ENCODE measurements around the gene RGS7. TPM values are rescaled to one million over a fixed set of nuclear protein-coding genes. Genes with fewer than 3 reads are reported as not detected.
"Not testable (repeated sequence)": the region's sequence is repeated elsewhere in the genome, so short reads cannot be mapped to it uniquely, and the experiment has no call there.

Gene RGS7
- total RNA-seq, 1 experiment from 2014 or later: 0.10 TPM

DNA sequence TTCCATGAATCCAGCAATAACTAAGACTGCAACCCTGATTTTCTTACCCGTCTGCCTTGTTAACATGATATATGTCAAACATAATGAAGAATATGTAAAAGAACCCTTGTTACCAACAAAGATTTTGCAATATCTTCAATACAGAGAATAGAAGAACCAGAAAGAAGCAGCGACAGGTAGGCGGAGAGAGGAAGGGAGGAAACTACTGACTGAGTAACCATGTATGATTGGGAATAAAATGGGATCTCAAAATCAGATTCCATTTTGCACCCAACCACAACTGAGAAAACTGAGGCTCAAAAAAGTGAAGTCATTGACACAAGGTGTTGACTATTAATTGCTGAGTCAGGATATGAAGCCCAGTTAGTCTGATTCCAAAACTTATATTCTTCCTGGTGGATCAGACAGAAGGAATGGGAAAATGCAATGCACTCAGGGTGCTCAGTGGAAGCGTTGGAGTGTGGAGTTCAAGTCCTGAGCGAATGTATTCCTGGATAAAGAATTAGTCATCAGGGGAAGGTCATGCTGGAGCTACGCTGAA is 451.7 kb downstream of the RGS7 start:
- no peaks in the 10 kb centered on the region for H3K27me3 ChIP-seq (ENCODE audit: control insufficient read depth, insufficient read depth, low read length)
- in situ Hi-C loops (cut with HindIII; ENCODE audit: low pct_unique_long_range_greater_than_20kb, low sequenced_read_pairs): no loop called here
- CTCF ChIA-PET: no interaction called here
- TF ChIP-seq SIN3A (IDR thresholded peaks at IDR 0.05; ENCODE audit: borderline replicate concordance, insufficient read depth, low read depth, low read length): no peak
- TF ChIP-seq, protein P1, sequence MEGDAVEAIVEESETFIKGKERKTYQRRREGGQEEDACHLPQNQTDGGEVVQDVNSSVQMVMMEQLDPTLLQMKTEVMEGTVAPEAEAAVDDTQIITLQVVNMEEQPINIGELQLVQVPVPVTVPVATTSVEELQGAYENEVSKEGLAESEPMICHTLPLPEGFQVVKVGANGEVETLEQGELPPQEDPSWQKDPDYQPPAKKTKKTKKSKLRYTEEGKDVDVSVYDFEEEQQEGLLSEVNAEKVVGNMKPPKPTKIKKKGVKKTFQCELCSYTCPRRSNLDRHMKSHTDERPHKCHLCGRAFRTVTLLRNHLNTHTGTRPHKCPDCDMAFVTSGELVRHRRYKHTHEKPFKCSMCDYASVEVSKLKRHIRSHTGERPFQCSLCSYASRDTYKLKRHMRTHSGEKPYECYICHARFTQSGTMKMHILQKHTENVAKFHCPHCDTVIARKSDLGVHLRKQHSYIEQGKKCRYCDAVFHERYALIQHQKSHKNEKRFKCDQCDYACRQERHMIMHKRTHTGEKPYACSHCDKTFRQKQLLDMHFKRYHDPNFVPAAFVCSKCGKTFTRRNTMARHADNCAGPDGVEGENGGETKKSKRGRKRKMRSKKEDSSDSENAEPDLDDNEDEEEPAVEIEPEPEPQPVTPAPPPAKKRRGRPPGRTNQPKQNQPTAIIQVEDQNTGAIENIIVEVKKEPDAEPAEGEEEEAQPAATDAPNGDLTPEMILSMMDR (IDR thresholded peaks at IDR 0.05): no peak
- no peak for TF ChIP-seq TCF7L2 (IDR thresholded peaks at IDR 0.05; ENCODE audit: low read depth, low read length)
- TF ChIP-seq POLR2AphosphoS5 (IDR thresholded peaks at IDR 0.05; ENCODE audit: low read depth, low read length): no peak
- TF ChIP-seq, protein P2, sequence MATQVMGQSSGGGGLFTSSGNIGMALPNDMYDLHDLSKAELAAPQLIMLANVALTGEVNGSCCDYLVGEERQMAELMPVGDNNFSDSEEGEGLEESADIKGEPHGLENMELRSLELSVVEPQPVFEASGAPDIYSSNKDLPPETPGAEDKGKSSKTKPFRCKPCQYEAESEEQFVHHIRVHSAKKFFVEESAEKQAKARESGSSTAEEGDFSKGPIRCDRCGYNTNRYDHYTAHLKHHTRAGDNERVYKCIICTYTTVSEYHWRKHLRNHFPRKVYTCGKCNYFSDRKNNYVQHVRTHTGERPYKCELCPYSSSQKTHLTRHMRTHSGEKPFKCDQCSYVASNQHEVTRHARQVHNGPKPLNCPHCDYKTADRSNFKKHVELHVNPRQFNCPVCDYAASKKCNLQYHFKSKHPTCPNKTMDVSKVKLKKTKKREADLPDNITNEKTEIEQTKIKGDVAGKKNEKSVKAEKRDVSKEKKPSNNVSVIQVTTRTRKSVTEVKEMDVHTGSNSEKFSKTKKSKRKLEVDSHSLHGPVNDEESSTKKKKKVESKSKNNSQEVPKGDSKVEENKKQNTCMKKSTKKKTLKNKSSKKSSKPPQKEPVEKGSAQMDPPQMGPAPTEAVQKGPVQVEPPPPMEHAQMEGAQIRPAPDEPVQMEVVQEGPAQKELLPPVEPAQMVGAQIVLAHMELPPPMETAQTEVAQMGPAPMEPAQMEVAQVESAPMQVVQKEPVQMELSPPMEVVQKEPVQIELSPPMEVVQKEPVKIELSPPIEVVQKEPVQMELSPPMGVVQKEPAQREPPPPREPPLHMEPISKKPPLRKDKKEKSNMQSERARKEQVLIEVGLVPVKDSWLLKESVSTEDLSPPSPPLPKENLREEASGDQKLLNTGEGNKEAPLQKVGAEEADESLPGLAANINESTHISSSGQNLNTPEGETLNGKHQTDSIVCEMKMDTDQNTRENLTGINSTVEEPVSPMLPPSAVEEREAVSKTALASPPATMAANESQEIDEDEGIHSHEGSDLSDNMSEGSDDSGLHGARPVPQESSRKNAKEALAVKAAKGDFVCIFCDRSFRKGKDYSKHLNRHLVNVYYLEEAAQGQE (IDR thresholded peaks at IDR 0.05; ENCODE audit: insufficient read depth in 1 of 2, low read depth in 2 of 2, low read length in 1 of 2): no peak
- H3K9me3 ChIP-seq (ENCODE audit: control insufficient read depth, insufficient read depth, low read depth, low read length): no peaks in the 10 kb centered on the region
- no TSS peak for BruUV-seq (replicated peaks)
- POLR2A ChIA-PET: no interaction called here
- H3K36me3 ChIP-seq (ENCODE audit: control insufficient read depth, insufficient read depth, low read length): no peaks in the 10 kb centered on the region
- intact Hi-C loops (cut with micrococcal nuclease; ENCODE audit: unreplicated experiment): no loop called here
- no peaks in the 10 kb centered on the region for H3K4me1 ChIP-seq (ENCODE audit: control insufficient read depth, insufficient read depth, low read length)
- H3K4me3 ChIP-seq (ENCODE audit: low read depth in 2 of 2, low read length in 2 of 2): no peak overlapping the region
- DNase-seq (ENCODE audit: low read depth, low spot score) (no peak), ATAC-seq (no peak)
- no peak overlapping the region for H3K27ac ChIP-seq (ENCODE audit: low read length)

DNA sequence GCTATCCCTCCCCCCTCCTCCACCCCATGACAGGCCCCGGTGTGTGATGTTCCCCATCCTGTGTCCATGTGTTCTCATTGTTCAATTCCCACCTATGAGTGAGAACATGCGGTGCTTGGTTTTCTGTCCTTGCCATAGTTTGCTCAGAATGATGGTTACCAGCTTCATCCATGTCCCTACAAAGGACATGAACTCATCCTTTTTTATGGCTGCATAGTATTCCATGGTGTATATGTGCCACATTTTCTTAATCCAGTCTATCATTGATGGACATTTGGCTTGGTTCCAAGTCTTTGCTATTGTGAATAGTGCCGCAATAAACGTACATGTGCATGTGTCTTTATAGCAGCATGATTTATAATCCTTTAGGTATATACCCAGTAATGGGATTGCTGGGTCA is 461.6 kb downstream of the RGS7 start:
- CTCF ChIA-PET; DNase-seq (ENCODE audit: low read depth, low spot score); BruUV-seq (replicated peaks); ATAC-seq; H3K4me1 ChIP-seq (ENCODE audit: control insufficient read depth, insufficient read depth, low read length); intact Hi-C loops (cut with micrococcal nuclease; ENCODE audit: unreplicated experiment); H3K36me3 ChIP-seq (ENCODE audit: control insufficient read depth, insufficient read depth, low read length); H3K27me3 ChIP-seq (ENCODE audit: control insufficient read depth, insufficient read depth, low read length); POLR2A ChIA-PET; H3K27ac ChIP-seq (ENCODE audit: low read length); H3K9me3 ChIP-seq (ENCODE audit: control insufficient read depth, insufficient read depth, low read depth, low read length); in situ Hi-C loops (cut with HindIII; ENCODE audit: low pct_unique_long_range_greater_than_20kb, low sequenced_read_pairs); H3K4me3 ChIP-seq (ENCODE audit: low read depth in 2 of 2, low read length in 2 of 2): not testable (repeated sequence)

DNA sequence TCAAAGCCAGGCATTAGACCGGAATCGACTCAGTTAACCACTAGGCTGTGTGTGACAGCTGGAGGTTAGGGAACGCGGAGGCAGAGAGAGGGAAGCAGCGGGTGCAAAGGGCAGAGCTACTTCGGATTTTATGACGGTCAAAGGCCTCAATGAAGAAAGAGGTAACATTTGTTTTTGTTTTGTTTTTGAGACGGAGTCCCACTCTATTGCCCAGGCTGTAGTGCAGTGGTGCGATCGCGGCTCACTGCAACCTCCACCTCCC is 468.3 kb downstream of the RGS7 start:
- TF ChIP-seq, protein P2 (IDR thresholded peaks at IDR 0.05; ENCODE audit: insufficient read depth in 1 of 2, low read depth in 2 of 2, low read length in 1 of 2): no peak
- TF ChIP-seq TCF7L2 (IDR thresholded peaks at IDR 0.05; ENCODE audit: low read depth, low read length) (no peak), POLR2AphosphoS5 (IDR thresholded peaks at IDR 0.05; ENCODE audit: low read depth, low read length) (no peak), SIN3A (IDR thresholded peaks at IDR 0.05; ENCODE audit: borderline replicate concordance, insufficient read depth, low read depth, low read length) (no peak)
- TF ChIP-seq, protein P1 (IDR thresholded peaks at IDR 0.05): no peak
- ATAC-seq (no peak), DNase-seq (ENCODE audit: low read depth, low spot score) (no peak)
- H3K36me3 ChIP-seq (ENCODE audit: control insufficient read depth, insufficient read depth, low read length): no peaks in the 10 kb centered on the region
- ChIA-PET POLR2A (no interaction called here), CTCF (no interaction called here)
- no peak overlapping the region for H3K27ac ChIP-seq (ENCODE audit: low read length)
- H3K9me3 ChIP-seq (ENCODE audit: control insufficient read depth, insufficient read depth, low read depth, low read length): no peaks in the 10 kb centered on the region
- intact Hi-C loops (cut with micrococcal nuclease; ENCODE audit: unreplicated experiment) (loop anchor here (2.0 to 5.0 kb wide), 2 partner anchors 58 to 599 kb away; no protein-coding TSS in a partner anchor), in situ Hi-C loops (cut with HindIII; ENCODE audit: low pct_unique_long_range_greater_than_20kb, low sequenced_read_pairs) (no loop called here)
- no peaks in the 10 kb centered on the region for H3K4me1 ChIP-seq (ENCODE audit: control insufficient read depth, insufficient read depth, low read length)
- no TSS peak for BruUV-seq (replicated peaks)
- no peaks in the 10 kb centered on the region for H3K27me3 ChIP-seq (ENCODE audit: control insufficient read depth, insufficient read depth, low read length)
- no peak overlapping the region for H3K4me3 ChIP-seq (ENCODE audit: low read depth in 2 of 2, low read length in 2 of 2)
